GM18502 (cell line): Measurements from ENCODE around the gene ADAMTS2.
"Not testable (repeated sequence)": the region's sequence is repeated elsewhere in the genome, so short reads cannot be mapped to it uniquely, and the experiment has no call there.

Experiments
- ATAC-seq: cut with Tn5 transposase; IDR thresholded peaks from one replicate; pipeline ENCODE4 v1.9.1; 2021; ENCODE audit warnings: mild to moderate bottlenecking; ENCODE audit not compliant: unreplicated experiment, poor library complexity

Gene ADAMTS2

DNA sequence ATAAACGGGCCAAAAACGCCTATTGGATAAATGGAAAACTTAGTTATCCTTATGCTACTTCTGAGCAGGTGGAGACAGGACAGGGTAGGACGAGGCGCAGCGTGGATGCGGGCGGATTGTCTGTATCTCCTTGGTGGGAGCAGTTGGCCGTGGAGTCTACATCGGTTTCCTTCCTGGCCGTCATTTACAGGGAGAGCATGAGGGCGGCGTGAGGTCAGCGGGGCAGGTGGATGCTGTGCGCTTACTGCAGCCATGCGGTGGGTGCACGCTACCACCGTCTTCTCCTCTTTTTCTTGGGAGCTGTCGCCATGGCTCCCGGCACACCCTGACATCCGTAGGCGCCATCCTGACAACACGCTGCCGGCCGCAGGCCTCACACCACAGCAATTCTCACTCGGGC, 121.3 kb downstream of the ADAMTS2 start:
- ATAC-seq = no peak

DNA sequence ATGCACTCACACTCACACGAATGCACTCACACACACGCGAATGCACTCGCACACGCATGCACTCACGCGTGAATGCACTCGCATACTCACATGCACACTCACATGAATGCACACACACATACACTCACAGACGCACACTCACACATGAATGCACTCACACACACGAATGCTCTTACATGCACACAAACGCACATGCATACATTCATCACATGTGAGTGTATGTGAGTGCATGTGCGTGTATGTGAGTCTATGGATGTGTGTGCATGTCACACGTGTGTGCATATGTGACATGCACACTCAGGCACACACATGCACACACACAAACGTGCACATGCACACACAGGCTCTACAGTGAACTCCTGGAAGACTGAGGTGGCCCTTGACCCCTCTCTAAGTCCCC, 121.7 kb downstream of the ADAMTS2 start:
- no peak for ATAC-seq

DNA sequence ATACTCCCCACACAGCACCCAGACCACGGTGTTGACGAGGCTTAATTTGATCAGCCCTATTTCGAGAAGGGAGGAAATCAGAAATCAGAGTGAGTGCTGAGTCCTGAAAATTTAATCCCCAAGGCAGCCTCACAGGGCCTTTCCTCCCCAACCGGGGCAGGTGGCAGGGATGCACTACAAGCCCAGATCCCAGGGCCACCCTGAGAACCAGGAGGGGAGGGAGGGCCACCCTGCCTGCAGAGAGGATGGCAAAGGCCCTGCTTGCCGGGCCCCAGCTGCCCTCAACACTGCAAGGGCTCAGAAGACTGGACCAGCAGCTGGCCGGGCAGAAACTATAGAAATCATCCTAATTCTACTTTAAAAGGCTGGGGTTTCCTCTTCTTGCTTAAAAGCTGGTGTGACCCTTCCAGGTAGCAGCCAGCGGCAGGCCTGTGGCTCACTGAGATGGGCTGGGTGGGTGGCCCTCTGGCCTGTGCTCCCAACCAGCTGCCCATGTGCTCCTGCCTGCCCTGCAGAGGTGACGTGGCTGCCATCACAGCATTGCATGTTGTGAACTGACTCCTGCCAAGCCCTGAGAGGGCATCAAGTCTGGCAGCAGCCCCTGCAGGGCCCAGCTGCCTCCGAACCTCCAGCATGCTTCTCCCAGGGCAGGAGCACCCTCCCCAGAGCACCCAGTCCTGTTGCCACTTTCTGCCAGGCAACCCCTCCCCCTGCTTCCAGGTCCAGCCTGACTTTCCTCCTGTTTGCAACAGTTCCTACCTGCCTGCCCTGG, 122.8 kb downstream of the ADAMTS2 start:
- ATAC-seq = no peak

DNA sequence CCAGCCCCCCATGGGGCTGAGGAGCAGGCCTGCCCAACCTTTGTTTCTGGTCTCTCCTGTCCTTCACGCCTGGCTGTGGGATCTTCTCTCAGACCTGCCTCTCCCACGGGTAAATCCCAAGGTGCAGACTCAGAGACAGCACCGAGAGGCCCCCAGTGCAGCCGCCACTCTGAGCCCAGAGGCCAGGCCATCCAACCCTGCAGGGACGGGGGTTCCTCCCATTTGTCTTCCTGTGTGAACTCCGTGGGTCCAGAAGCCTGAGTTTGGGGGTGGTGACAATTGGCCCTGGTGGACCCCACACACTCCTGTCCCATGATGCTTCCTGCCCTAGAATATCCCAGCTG, 123.4 kb downstream of the ADAMTS2 start:
- no peak for ATAC-seq

DNA sequence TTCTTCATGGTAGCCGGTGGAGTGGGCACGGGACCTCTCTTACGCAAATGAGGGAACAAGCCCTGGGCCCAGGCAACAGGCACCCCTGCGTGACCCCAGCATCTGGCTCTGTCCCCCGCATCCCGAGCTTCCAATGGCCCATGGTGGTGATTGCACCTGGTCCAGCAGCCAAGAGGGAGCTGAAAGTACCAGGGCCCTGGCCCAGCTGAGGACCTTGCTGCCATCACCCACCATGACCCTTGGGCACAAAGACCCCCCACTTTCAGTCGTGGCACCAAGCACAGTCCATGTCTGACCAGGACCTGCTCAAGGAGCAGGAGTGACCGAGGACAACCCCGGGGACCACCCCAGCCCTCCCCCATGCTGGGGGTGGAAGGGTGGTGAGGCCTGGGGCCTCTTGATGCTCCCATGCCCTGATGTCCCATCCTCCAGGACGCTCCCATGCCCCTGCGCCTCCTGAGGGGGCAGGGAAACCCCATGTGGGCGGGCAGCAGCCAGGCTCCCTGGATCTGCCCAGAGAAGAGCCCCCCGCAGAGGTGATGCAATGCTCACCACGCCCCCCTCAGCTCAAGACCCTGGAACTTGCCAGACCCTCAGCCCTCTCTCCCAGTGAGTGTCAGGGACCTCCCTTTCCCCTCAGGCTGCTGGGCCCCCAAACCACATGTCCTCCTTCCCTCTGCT, 123.9 kb downstream of the ADAMTS2 start:
- no peak for ATAC-seq

DNA sequence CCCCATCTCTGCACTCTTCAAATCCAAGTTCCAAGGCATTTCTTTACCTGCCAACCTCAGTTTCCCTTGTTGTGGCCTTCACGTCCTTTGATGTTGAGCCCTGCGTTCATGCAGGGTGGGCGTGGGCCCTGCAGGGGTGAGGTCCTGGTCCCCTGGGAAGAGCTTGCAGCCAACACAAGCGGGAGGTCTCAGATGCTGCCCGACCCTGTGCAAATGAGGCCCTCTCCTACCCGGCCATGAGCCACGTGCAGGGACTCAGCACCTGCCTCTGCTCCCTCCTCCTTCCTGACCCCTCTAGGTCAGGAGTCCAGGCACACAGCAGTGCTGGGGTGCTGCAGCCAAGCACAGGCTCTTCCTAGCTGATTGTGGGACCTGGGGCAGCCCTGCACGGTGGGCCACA, 124.5 kb downstream of the ADAMTS2 start:
- no peak for ATAC-seq

DNA sequence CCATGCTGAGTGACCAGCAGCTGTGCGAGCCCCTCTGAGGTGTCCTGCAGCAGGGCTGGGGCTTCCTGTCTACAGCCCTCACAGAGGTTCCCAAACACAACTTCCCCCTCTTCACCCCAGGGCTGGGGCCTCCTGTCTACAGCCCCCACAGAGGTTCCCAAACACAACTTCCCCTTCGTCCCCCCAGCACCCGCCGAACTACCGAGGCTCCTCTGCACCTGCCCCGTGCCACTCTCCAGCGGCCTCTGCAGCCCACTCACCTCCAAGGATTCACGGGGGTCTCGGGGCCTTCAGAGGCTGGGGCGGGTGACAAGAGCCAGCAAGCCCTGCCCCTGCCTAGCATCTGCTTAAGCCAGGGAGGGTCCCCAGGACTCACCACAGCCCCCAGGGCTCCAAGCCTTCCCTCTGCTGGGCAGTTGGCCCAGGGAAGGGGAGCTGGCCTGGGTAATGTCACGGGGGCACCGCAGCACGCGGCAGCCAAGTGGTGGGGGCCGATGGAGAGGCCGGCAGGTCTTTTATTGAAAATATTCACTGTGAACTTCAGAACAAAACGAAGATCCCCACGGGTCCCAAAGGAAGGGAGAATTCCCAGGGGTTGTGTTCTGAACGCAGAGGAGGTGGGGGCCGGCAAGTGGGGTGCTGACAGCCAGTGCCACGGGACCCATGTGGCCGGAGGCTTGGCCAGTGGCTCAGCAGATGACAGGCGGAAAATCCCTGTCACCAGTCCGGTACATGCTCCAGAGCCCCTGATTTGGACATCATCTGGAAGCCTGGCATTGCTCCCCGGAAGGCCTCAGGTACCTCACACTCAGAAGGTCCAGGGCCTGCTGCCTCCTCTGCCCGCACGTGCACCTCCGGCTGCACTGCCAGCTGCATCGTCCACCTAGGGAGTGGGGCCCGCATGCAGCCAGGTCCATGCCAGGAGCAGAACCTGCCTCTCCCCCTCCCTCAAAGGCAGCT, 125.3 kb downstream of the ADAMTS2 start:
- ATAC-seq = no peak

DNA sequence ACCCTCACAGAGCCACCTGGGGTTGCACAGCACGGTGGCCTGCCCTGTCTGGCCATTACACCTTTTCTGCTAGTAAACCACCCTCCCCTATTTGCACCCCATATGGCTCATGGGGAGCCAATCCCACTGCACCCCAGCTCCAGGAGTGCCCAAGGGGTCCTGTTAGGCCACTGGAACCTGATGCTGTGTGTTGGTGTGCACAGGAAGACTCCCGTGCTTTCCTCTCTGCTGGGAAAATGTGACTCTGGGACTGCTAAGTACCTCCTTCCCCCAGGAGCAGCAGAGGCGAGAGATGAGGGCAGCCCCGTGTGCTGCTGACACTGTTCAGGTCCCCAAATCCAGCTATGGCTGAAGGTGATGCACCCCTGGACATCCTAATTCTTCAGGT, 126.3 kb downstream of the ADAMTS2 start:
- no peak for ATAC-seq

DNA sequence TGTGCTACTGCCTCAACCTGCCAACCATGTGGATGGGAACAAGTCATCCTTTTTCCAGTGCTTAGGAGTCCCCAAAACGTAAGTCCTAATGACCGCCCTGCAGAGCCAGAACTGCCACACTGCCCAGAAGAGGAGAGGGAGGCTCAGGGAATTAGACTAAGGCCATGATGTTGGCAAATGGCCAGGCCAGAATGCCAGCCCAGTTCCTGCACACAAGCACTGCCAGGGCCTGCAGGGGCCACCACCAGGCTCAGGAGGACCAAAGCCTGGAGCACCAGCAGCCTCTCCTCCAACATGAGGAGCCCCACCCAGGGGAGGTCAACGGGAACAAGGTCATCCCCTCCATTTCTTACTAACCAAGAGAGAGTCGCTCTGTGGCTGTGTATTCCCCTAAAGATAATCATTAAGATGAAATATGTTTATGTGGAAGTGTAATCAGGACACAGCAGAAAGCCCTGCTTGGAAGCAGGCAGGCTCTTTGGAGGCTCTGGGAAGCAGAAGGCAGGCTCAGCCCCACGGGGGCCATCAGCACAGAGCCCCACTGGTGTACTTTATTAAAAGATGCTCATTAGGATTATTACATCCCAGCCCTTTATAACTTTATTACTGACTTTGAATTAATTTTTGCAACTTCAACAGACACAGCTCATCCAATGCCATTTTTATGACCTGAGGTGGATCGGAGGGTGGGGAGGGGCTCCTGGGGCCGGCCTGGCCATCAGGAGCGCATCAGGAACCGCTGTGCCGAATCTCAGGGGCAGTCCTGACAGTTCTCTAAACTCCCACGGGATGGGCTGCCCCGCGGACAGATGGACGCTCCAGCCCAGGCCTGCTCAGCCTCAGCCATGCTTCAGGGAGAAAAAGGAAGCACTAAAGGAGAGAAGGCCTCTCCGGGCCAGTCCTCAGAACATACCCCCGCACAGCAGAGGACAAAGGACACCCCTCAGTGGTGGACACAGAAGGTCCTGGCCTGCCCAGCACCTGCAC, 127.0 kb downstream of the ADAMTS2 start:
- ATAC-seq = no peak

DNA sequence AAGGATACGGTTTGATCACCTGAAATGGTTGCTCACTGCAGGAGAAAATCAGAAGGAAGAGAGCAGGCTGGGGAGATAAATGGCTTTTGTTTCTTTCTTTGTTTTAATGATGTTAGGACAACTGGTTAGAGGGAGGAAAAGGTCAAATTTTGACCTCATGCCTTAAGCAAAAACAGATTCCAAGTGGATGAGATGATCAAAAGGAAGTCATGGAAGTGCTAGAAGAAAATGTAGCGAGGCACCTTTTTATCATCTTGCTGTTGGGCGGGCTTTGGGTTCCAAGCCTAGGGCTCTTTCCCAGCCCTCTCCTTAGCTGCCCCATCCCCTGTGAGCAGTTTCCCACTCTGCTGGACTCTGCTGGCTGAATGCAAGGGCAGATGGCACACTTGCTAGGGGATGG, 127.9 kb downstream of the ADAMTS2 start:
- ATAC-seq = no peak

DNA sequence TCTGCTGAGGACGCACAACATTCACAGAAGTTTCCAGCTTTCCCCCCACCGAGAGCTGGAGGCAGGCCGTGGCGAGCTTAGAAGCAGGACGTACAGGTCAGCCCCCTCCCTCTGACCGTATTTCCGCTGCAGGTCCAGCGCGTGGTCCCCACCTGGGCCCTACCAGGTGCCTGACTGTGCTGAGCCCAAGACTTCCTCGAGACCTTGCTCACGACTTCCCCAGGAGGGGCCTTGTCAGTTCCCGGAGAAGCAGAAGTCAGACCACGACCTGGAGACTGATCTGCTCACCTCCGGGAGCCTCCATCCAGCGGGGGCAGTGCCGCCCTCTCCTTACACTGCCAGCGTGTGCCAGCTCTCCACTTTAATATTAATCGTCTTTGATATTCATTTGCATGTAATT, 128.9 kb downstream of the ADAMTS2 start:
- ATAC-seq = not testable (repeated sequence)

DNA sequence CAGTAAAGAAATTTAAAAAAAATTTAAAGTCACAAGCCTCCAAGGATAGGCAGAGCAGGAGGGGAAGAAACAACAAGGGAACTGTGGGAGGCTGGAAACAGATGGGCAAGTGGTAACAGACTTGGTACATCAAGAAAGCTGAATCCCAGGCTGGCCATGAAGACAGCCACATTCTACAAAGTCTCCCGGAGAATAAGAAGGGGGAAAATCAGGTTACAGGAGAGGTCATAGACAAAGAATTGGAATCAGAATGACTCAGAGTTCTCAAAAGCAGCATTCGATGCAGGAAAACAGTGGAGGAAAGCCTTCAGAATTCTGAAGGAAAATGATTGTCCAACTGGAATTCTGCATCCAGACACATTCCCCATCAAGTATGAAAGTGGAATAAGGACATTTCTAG, 129.7 kb downstream of the ADAMTS2 start:
- no peak for ATAC-seq

DNA sequence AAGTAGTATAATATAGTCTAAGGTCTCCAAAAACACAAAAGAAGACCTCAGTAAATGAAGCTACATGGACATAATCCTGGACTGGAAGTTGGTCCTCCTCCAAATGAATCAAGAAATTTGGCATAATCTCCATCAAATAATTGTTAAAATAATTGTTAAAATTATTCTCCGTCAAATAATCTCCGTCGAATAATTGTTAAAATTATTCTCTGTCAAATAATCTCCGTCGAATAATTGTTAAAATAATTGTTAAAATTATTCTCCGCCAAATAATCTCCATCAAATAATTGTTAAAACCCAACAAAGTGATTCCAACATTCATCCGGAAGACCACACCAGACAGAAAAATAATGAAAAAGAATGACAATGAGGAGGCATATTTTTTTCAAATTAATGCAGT, 130.6 kb downstream of the ADAMTS2 start:
- ATAC-seq = no peak

DNA sequence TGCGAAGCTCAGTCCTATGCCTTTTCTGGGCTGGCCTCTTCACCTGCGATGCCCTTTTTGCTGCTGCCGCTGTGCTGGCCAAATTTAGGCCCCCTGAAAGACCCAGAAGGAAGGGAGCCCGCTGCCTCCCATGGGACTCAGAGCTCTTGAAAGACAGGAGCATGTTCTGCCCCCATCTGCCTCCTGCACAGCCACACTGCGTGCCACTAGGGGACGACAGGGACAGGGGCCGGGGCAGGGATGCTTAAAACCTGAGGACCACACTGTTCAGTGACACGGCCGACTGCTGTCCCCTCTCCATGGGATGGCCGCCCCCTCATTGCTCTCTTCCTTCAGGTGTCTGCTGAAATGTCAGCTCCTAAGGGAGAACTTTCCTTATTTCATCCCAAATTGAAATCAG, 132.4 kb downstream of the ADAMTS2 start:
- ATAC-seq = no peak

DNA sequence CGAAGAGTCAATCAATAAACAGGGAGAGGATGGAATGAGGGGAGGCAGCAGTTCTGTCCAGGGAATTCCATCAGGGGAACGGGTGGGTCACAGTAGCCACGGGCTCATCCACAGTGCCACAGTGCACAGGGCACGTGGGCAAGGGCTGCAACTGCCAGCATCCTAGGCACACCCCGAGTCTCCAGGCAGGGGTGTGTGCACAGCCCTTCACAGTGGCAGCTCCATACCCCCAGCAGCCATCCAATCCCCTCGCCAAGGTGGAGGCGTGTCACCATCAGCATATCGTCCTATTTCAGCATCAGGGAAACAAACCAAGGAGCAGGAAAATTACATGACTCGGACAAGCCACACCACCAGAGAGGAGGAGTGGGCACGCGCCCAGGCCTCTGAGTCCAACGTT, 133.6 kb downstream of the ADAMTS2 start:
- no peak for ATAC-seq

DNA sequence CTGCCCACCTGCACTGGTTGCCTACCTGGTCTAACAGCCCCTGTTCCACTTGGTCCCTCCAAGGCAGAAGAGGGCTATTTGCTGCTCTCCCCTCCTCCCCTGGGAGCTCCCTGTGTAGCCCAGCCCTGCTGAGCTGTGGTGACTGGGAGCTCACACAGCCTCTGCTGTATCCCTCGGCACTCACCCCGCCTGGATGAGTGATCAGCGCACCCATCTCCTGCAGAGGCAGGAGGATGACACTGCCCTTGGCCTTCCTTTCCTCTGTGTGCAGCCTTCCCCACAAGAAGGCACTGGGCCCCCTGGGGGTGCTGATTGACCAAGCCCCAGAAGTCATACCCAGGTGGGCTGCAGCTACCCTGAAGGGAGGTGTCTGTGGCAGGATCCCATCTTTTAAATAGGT, 134.2 kb downstream of the ADAMTS2 start:
- no peak for ATAC-seq

DNA sequence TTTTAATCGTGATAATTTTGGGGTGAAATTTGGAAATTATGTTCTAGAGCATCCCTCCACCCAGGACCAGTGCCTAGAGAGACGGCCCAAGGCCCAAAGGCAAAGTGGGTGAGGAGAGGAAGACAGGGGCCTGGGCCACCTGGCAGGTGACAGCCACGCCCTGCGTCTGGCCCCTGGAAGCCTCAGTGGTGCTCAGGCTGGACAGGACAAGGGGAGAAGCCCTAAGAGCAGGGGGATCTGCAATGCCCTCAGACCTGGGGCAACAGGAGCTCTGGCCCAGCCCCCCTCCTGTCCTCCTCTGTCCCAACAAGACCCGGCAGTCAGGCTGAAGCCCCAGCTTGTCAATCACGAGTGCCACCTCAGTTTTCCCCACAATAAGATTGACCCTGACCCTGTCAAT, 134.8 kb downstream of the ADAMTS2 start:
- ATAC-seq = no peak

DNA sequence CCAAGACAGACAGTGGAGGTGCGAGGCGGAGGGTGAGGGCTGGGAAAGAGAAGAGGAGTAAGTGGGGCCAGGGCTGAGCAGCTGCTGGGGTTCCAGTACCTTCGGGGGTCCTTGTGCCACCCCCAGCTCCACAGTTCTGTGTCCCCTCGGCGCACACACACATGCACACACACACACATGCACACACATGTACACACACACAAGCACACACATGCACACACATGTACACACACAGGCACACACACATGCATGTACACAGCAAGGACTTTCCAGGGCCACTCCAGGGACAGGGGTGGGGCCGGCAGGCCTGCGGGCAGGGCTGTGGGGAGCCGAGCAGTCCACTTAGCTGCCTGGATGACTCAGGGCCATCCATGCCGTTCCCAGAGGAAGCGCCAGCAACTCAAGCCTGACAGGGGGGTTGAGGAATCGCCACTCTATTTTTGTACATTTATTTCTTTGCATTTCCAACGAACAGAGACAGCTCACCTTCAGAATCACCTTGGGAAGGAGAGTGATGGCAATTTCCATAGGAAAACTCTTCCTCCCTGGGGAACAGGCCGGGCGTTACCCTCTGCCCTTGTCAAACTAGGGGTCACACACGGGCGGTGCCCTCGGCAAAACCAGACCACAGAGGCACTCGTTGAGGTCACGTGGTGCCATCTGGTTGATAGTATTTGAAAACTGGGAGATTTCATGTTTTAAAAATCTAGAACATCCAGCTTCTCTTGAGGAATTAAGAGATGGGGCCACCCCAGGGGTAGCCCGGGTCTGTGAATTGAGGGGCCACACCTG, 135.7 kb downstream of the ADAMTS2 start:
- no peak for ATAC-seq

DNA sequence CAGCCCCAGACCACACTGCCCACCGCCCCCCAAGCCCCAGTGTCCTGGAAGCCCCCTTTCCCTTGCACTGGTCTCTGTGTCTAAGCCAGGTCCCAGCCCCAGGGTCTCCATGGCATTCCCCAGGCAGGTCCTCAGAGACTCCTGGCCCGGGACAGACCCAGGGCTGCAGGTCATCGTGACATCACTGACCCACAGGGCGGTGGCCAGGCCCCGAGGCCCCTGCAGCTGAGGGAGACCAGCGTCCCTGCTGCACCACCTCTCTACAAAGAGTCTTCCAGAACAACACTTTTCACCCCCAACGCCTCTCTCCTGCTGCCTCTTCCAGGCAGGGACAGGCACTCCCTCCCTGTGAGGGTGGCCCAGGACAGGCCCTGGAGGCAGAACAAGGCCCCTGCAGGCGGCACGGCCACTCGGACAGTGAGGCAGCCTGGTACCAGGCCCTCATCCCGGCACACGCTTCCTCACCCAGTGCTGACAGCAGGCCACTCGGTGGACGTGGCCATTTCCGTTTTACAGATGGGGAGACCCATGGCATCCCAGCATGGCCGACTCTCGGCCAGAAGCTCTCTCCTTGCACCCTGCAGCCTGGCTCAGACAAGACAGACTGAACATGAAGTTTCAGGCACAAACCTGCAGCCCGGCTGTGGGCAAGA, 136.4 kb downstream of the ADAMTS2 start:
- no peak for ATAC-seq
